Memory B cell (primary cell): ENCODE measurements around the gene CNOT4.
"Not testable (repeated sequence)": the region's sequence is repeated elsewhere in the genome, so short reads cannot be mapped to it uniquely, and the experiment has no call there.

Source experiments
- ATAC-seq: fragments of 150-1000 bp; cut with Tn5 transposase; 2 replicates; pipeline ENCODE4 v1.10.0; 2021; ENCODE audit warnings: low read depth, mild to moderate bottlenecking, moderate library complexity
- DNase-seq, 2 donors: peaks; one replicate each; pipeline ENCODE4 v3.0.0; 2022; ENCODE audit warnings: low spot score in 2 of 2
- H3K27ac Mint-ChIP-seq: one replicate; pipeline ENCODE4 v1.8.0; 2022; ENCODE audit warnings: mild to moderate bottlenecking, moderate library complexity, mixed read lengths
- H3K27me3 Mint-ChIP-seq: one replicate; pipeline ENCODE4 v1.8.0; 2022; ENCODE audit warnings: mixed read lengths
- H3K36me3 Mint-ChIP-seq: one replicate; pipeline ENCODE4 v1.8.0; 2022; ENCODE audit warnings: mild to moderate bottlenecking, mixed read lengths
- H3K4me1 Mint-ChIP-seq: one replicate; pipeline ENCODE4 v1.8.0; 2022; ENCODE audit warnings: mixed read lengths
- H3K4me3 Mint-ChIP-seq: one replicate; pipeline ENCODE4 v1.8.0; 2022; ENCODE audit warnings: mild to moderate bottlenecking, moderate library complexity, mixed read lengths
- H3K9me3 Mint-ChIP-seq: one replicate; pipeline ENCODE4 v1.8.0; 2022; ENCODE audit warnings: mixed read lengths

The CNOT4 gene

GRCh38 chr7:135459076-135459475 lies 50.8 kb downstream of the CNOT4 start:
- Mint-ChIP-seq H3K4me1 (peaks cover 32% of the 10 kb centered on the region), H3K27me3 (no peaks in the 10 kb centered on the region), H3K4me3 (no peak overlapping the region), H3K36me3 (peaks cover 10% of the 10 kb centered on the region), H3K27ac (peak overlapping the region; percentile 31), H3K9me3 (peaks cover under 1% of the 10 kb centered on the region)
- ATAC-seq (no peak), DNase-seq (no peak)

DNA sequence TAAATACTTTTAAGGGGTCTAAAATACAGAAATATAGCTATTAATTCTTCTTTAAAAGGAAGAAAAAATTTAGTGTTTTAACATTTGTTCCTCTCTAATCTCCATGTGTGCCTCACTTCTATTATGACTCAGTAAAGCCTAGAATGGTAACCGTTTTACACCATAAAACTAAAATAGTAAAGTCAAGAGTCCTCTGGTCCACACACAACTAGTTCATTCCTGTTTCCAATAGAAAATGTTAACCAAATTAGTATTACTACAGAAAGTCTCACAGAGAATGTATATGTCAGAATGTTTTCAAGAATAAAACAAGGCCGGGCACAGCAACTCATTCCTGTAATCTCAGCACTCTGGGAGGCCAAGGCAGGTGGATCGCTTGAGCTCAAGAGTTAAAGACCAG lies 55.8 kb downstream of the CNOT4 start:
- Mint-ChIP-seq H3K4me1 (peaks cover 30% of the 10 kb centered on the region), H3K27ac (no peak overlapping the region), H3K27me3 (no peaks in the 10 kb centered on the region), H3K36me3 (peaks cover 8% of the 10 kb centered on the region), H3K9me3 (no peaks in the 10 kb centered on the region), H3K4me3 (no peak overlapping the region)
- no peak for DNase-seq
- ATAC-seq = no peak

GRCh38 chr7:135449436-135449835 lies 60.5 kb downstream of the CNOT4 start:
- Mint-ChIP-seq H3K36me3 (peaks cover 10% of the 10 kb centered on the region), H3K27me3 (no peaks in the 10 kb centered on the region), H3K9me3 (no peaks in the 10 kb centered on the region), H3K4me3 (no peak overlapping the region), H3K27ac (no peak overlapping the region), H3K4me1 (peaks cover 24% of the 10 kb centered on the region)
- ATAC-seq (no peak), DNase-seq (no peak)

GRCh38 chr7:135448753-135449152 lies 61.1 kb downstream of the CNOT4 start:
- no peak overlapping the region for H3K4me3 Mint-ChIP-seq
- H3K9me3 Mint-ChIP-seq = no peaks in the 10 kb centered on the region
- peaks cover 24% of the 10 kb centered on the region for H3K4me1 Mint-ChIP-seq
- ATAC-seq = no peak
- H3K36me3 Mint-ChIP-seq = peaks cover 10% of the 10 kb centered on the region
- DNase-seq = no peak
- no peak overlapping the region for H3K27ac Mint-ChIP-seq
- no peaks in the 10 kb centered on the region for H3K27me3 Mint-ChIP-seq

GRCh38 chr7:135447748-135448147 lies 62.2 kb downstream of the CNOT4 start:
- Mint-ChIP-seq H3K27ac (peak overlapping the region; percentile 43), H3K4me3 (no peak overlapping the region), H3K27me3 (no peaks in the 10 kb centered on the region), H3K36me3 (peaks cover 8% of the 10 kb centered on the region), H3K4me1 (peaks cover 21% of the 10 kb centered on the region), H3K9me3 (no peaks in the 10 kb centered on the region)
- DNase-seq (no peak), ATAC-seq (no peak)

DNA sequence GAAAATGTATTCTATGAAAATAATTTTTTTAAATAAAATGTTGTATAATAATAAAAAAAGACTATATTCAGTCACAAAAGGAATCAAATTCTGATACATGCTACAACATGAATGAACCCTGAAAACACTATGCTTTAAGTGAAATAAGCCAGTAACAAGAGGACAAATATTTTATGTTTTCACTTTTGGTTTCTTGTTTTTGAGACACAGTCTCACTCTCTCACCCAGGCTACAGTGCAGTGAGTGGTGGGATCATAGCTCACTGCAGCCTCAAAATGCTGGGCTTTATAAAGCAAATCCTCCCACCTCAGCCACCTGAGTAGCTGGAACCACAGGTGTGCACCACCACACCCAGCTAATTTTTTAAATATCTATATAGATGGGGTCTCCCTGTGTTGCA lies 64.2 kb downstream of the CNOT4 start:
- ATAC-seq (no peak), DNase-seq (no peak)
- no peaks in the 10 kb centered on the region for H3K27me3 Mint-ChIP-seq
- H3K27ac Mint-ChIP-seq = no peak overlapping the region
- H3K9me3 Mint-ChIP-seq = no peaks in the 10 kb centered on the region
- H3K4me1 Mint-ChIP-seq = peaks cover 17% of the 10 kb centered on the region
- peaks cover 8% of the 10 kb centered on the region for H3K36me3 Mint-ChIP-seq
- H3K4me3 Mint-ChIP-seq = no peak overlapping the region

GRCh38 chr7:135445266-135445665 lies 64.6 kb downstream of the CNOT4 start:
- H3K27me3 Mint-ChIP-seq, ATAC-seq, H3K36me3 Mint-ChIP-seq, H3K9me3 Mint-ChIP-seq, H3K27ac Mint-ChIP-seq, H3K4me3 Mint-ChIP-seq, DNase-seq: not testable (repeated sequence)
- H3K4me1 Mint-ChIP-seq = peaks cover 17% of the 10 kb centered on the region

DNA sequence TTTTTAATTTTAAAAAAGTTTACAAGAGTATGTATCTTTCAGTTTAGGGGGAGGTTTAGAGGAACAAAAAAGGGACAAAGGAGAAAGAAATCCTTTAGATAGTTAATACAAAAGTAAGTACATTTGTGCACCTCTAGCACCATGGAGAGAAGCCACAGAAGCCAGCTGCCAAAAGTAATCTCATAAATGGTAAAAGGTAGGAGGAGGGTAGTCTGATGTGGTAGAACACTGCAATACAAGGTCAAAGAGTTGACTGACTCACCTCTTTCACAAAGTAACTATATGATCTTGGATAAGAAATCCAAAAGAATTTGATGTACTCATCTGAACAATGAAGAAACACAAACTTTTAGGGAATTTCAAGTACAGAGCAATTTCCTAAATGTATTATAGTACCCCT lies 68.1 kb downstream of the CNOT4 start:
- DNase-seq = no peak
- ATAC-seq = no peak
- Mint-ChIP-seq H3K27me3 (no peaks in the 10 kb centered on the region), H3K4me3 (no peak overlapping the region), H3K4me1 (peaks cover 3% of the 10 kb centered on the region), H3K36me3 (peaks cover 8% of the 10 kb centered on the region), H3K9me3 (no peaks in the 10 kb centered on the region), H3K27ac (peak overlapping the region; percentile 48)

GRCh38 chr7:135434047-135434446 lies 75.9 kb downstream of the CNOT4 start:
- peaks cover 16% of the 10 kb centered on the region for H3K4me1 Mint-ChIP-seq
- H3K36me3 Mint-ChIP-seq = peaks cover 47% of the 10 kb centered on the region
- ATAC-seq (no peak), DNase-seq (no peak)
- no peak overlapping the region for H3K27ac Mint-ChIP-seq
- no peak overlapping the region for H3K4me3 Mint-ChIP-seq
- H3K9me3 Mint-ChIP-seq = peaks cover 6% of the 10 kb centered on the region
- no peaks in the 10 kb centered on the region for H3K27me3 Mint-ChIP-seq

GRCh38 chr7:135430626-135431025 lies 79.3 kb downstream of the CNOT4 start:
- Mint-ChIP-seq H3K9me3 (peaks cover 6% of the 10 kb centered on the region), H3K4me3 (no peak overlapping the region), H3K4me1 (peaks cover 27% of the 10 kb centered on the region), H3K36me3 (peaks cover 35% of the 10 kb centered on the region), H3K27me3 (no peaks in the 10 kb centered on the region), H3K27ac (peak overlapping the region; percentile 21)
- no peak for ATAC-seq
- DNase-seq = no peak

GRCh38 chr7:135428879-135429278 lies 81.0 kb downstream of the CNOT4 start:
- H3K9me3 Mint-ChIP-seq = no peaks in the 10 kb centered on the region
- H3K4me3 Mint-ChIP-seq = no peak overlapping the region
- no peak for DNase-seq
- peak overlapping the region; percentile 2 for H3K27ac Mint-ChIP-seq
- H3K36me3 Mint-ChIP-seq = peaks cover 19% of the 10 kb centered on the region
- ATAC-seq = no peak
- no peaks in the 10 kb centered on the region for H3K27me3 Mint-ChIP-seq
- H3K4me1 Mint-ChIP-seq = peaks cover 29% of the 10 kb centered on the region

- peaks cover 18% of the 10 kb centered on the region for H3K36me3 Mint-ChIP-seq
- ATAC-seq = no peak
- no peak for DNase-seq
- H3K27ac Mint-ChIP-seq = no peak overlapping the region
- peaks cover 28% of the 10 kb centered on the region for H3K4me1 Mint-ChIP-seq
- H3K9me3 Mint-ChIP-seq = no peaks in the 10 kb centered on the region
- no peaks in the 10 kb centered on the region for H3K27me3 Mint-ChIP-seq
- H3K4me3 Mint-ChIP-seq = no peak overlapping the region
These were observed 81.9 kb downstream of the CNOT4 start for GRCh38 chr7:135428011-135428410.

GRCh38 chr7:135427166-135427565 lies 82.7 kb downstream of the CNOT4 start:
- Mint-ChIP-seq H3K9me3 (no peaks in the 10 kb centered on the region), H3K27ac (no peak overlapping the region), H3K27me3 (no peaks in the 10 kb centered on the region), H3K36me3 (peaks cover 14% of the 10 kb centered on the region), H3K4me3 (no peak overlapping the region), H3K4me1 (peaks cover 25% of the 10 kb centered on the region)
- DNase-seq (no peak), ATAC-seq (no peak)

DNA sequence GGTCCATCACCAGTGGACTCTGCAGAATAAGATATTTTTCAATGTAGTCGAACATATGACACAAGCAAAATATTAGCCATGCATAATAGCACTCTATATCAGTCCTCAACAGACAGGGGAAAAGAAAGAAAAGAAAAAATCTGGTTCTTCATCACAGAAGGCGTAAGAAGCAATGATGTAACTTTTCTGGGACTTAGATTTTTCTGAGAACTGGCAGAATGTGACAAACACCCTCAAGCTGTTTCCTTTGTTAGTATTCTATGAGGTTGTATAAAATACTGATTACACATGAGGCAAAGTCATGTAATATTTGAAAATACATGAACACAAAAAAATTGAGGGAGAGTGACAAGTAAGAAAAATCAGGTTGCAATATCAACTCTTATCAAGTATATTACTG lies 84.9 kb downstream of the CNOT4 start:
- H3K36me3 Mint-ChIP-seq = peaks cover 12% of the 10 kb centered on the region
- H3K4me1 Mint-ChIP-seq = peaks cover 25% of the 10 kb centered on the region
- H3K4me3 Mint-ChIP-seq = no peak overlapping the region
- no peak for ATAC-seq
- H3K9me3 Mint-ChIP-seq = no peaks in the 10 kb centered on the region
- no peaks in the 10 kb centered on the region for H3K27me3 Mint-ChIP-seq
- peak overlapping the region; percentile 18 for H3K27ac Mint-ChIP-seq
- DNase-seq = no peak

DNA sequence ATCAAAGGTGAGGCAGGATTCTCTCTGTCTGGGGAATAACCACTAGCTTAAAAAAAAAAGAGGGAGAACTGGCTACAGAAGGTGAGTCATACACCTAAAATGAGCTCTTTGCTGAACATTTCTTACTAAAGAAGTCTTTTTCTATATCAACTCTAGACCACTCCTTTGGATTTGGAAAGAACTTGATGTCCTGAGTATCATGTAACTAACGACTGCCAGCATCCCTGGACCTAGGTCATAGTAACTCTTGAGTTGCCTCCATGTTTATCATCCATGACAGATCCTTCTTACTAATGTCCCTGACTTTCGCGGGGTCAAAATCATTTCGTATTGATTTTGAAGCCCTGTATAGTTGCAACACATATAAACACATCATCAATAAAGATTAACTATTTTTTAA lies 89.1 kb downstream of the CNOT4 start:
- H3K4me1 Mint-ChIP-seq = peaks cover 7% of the 10 kb centered on the region
- no peak for ATAC-seq
- DNase-seq = no peak
- H3K27ac Mint-ChIP-seq = no peak overlapping the region
- no peaks in the 10 kb centered on the region for H3K27me3 Mint-ChIP-seq
- H3K36me3 Mint-ChIP-seq = peaks cover 13% of the 10 kb centered on the region
- H3K9me3 Mint-ChIP-seq = no peaks in the 10 kb centered on the region
- H3K4me3 Mint-ChIP-seq = no peak overlapping the region
